ENCODE measurements around the gene PRPH. TPM values are rescaled to one million over a fixed set of nuclear protein-coding genes. Genes with fewer than 3 reads are reported as not detected.

PRPH gene
- total and polyA plus RNA-seq, 10 of the 15 experiments (the other 5 are each of a cell fraction or from before 2014, with no cell fraction given), result 0.09 to 0.45 (median 0.19) TPM; not detected in 3

DNA sequence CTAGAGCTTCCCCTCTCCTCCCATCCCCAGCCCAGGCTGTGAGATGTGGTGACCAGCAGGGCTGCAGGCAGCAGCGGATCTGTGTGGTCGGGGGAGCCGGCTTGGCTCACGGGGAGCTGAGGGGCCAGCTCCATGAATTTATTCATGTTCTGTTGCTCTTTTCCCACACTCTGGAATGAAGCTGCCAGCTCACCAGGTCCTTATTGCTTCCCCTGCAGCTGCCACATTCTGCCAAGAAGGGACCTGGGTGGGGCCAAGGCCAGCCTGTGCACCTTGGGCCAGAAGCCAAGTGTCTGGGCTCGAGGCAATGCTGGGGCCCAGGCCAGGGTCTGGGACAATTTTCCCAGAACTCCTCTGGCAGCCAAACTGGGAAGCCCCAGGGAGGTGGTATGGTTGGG lies 44.5 kb downstream of the PRPH start:
- ATAC-seq, result no peak
- no peak overlapping the region for H3K4me2 ChIP-seq (ENCODE audit: control insufficient read depth, insufficient read depth)
- in situ Hi-C loops (cut with MboI) (loop anchor here (5.0 kb wide), 1 partner anchor 52 kb away; no protein-coding TSS in a partner anchor), intact Hi-C loops (cut with micrococcal nuclease; ENCODE audit: unreplicated experiment) (no loop called here)
- RAD21 ChIA-PET (ENCODE audit: unreplicated experiment), result no interaction called here
- peaks cover 23 to 29% of the 10 kb centered on the region in 2 experiments for H3K27me3 ChIP-seq (replicated peaks in 1 of 2; ENCODE audit: control insufficient read depth in 2 of 2, insufficient read depth in 2 of 2, low read length in 1 of 2)
- no peak overlapping the region for H2AFZ ChIP-seq (ENCODE audit: control insufficient read depth, low read depth, low read length)
- no peak overlapping the region for H3K27ac ChIP-seq (ENCODE audit: control insufficient read depth, insufficient read depth)
- no TSS peak for BruUV-seq (replicated peaks)
- CTCF ChIA-PET, result interaction anchor here (1.1 to 1.3 kb wide), 2 partner anchors 44 to 51 kb away, joined by 3 to 4 read pairs; partner anchors contain the start of gene PRPH
- H3K79me2 ChIP-seq (ENCODE audit: control insufficient read depth, insufficient read depth, low read length), result no peaks in the 10 kb centered on the region
- no peak overlapping the region for H3K4me3 ChIP-seq
- no peaks in the 10 kb centered on the region; the same call in 2 of the 3 replicates for H3K9me3 ChIP-seq (replicated peaks; ENCODE audit: control insufficient read depth, insufficient read depth, low read length)
- SMC1A ChIA-PET (ENCODE audit: uncharacterized antibody, unreplicated experiment), result interaction anchor here (1.4 kb wide), 1 partner anchor 51 kb away, joined by 3 read pairs; no protein-coding TSS in a partner anchor
- WGBS (ENCODE audit: insufficient coverage, insufficient replicate concordance, low lambda C conversion rate, missing lambda C conversion rate), result 53% methylated on average over 5 of the region's 5 CpGs
- no peak overlapping the region for H3K9ac ChIP-seq (ENCODE audit: control insufficient read depth, insufficient read depth, low read length)
- no peaks in the 10 kb centered on the region; the same call in 1 of the 2 replicates for H4K20me1 ChIP-seq (ENCODE audit: control insufficient read depth, insufficient read depth)
- TF ChIP-seq BHLHE40 (IDR thresholded peaks at IDR 0.05; ENCODE audit: borderline replicate concordance in 1 of 2, low read depth in 2 of 2, low read length in 1 of 2), result no peak
- no peak for TF ChIP-seq MTA3 (IDR thresholded peaks at IDR 0.05; ENCODE audit: borderline replicate concordance, low read length)
- no peak for TF ChIP-seq IKZF2 (IDR thresholded peaks at IDR 0.05)
- TF ChIP-seq TAF1 (IDR thresholded peaks at IDR 0.05; ENCODE audit: borderline replicate concordance, low read depth, low read length), result no peak
- no peak for TF ChIP-seq NR2C1 (IDR thresholded peaks at IDR 0.05)
- no peak for TF ChIP-seq TCF3 (IDR thresholded peaks at IDR 0.05; ENCODE audit: borderline replicate concordance, insufficient read depth, low read depth, low read length)
- TF ChIP-seq, protein P1, sequence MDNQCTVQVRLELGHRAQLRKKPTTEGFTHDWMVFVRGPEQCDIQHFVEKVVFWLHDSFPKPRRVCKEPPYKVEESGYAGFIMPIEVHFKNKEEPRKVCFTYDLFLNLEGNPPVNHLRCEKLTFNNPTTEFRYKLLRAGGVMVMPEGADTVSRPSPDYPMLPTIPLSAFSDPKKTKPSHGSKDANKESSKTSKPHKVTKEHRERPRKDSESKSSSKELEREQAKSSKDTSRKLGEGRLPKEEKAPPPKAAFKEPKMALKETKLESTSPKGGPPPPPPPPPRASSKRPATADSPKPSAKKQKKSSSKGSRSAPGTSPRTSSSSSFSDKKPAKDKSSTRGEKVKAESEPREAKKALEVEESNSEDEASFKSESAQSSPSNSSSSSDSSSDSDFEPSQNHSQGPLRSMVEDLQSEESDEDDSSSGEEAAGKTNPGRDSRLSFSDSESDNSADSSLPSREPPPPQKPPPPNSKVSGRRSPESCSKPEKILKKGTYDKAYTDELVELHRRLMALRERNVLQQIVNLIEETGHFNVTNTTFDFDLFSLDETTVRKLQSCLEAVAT (IDR thresholded peaks at IDR 0.05), result no peak
- no peak for TF ChIP-seq LARP7 (IDR thresholded peaks at IDR 0.05)
- TF ChIP-seq CBX5 (IDR thresholded peaks at IDR 0.05; ENCODE audit: low read depth), result no peak
- no peak for TF ChIP-seq TCF7 (IDR thresholded peaks at IDR 0.05; ENCODE audit: borderline replicate concordance)
- TF ChIP-seq CEBPB (IDR thresholded peaks at IDR 0.05; ENCODE audit: borderline replicate concordance in 1 of 2, low read depth in 2 of 2, low read length in 2 of 2), result no peak
- no peak for TF ChIP-seq POLR2AphosphoS2 (IDR thresholded peaks at IDR 0.05; ENCODE audit: low read depth, low read length)
- TF ChIP-seq, protein P2, sequence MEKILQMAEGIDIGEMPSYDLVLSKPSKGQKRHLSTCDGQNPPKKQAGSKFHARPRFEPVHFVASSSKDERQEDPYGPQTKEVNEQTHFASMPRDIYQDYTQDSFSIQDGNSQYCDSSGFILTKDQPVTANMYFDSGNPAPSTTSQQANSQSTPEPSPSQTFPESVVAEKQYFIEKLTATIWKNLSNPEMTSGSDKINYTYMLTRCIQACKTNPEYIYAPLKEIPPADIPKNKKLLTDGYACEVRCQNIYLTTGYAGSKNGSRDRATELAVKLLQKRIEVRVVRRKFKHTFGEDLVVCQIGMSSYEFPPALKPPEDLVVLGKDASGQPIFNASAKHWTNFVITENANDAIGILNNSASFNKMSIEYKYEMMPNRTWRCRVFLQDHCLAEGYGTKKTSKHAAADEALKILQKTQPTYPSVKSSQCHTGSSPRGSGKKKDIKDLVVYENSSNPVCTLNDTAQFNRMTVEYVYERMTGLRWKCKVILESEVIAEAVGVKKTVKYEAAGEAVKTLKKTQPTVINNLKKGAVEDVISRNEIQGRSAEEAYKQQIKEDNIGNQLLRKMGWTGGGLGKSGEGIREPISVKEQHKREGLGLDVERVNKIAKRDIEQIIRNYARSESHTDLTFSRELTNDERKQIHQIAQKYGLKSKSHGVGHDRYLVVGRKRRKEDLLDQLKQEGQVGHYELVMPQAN (conservative IDR thresholded peaks at IDR 0.05), result no peak
- no peak for TF ChIP-seq ETV6 (conservative IDR thresholded peaks at IDR 0.05 in 1 of 2, IDR thresholded peaks at IDR 0.05 in 1 of 2; ENCODE audit: borderline replicate concordance in 1 of 2, low read depth in 1 of 2)
- TF ChIP-seq SREBF1 (IDR thresholded peaks at IDR 0.05; ENCODE audit: low read length), result no peak
- no peak for TF ChIP-seq PAX8 (IDR thresholded peaks at IDR 0.05)
- TF ChIP-seq ESRRA (IDR thresholded peaks at IDR 0.05; ENCODE audit: low read length), result no peak
- POLR2A ChIA-PET, result no interaction called here
- no peak for FAIRE-seq
- peaks cover 17% of the 10 kb centered on the region for H3K4me1 ChIP-seq (ENCODE audit: control insufficient read depth, insufficient read depth, low read length)
- no peak for DNase-seq (ENCODE audit: low read depth, low spot score)
- H3K36me3 ChIP-seq (ENCODE audit: control insufficient read depth in 2 of 2, insufficient read depth in 2 of 2, low read length in 1 of 2), result no peaks in the 10 kb centered on the region
